IPS-18a (cell line): ENCODE measurements around the gene KNTC1.
"Not testable (repeated sequence)": the region's sequence is repeated elsewhere in the genome, so short reads cannot be mapped to it uniquely, and the experiment has no call there.

Source experiments
- H3K27ac ChIP-seq: one replicate; pipeline ENCODE4 v1.5.1; 2013; ENCODE audit warnings: low read length
- H3K27me3 ChIP-seq: one replicate; pipeline ENCODE4 v1.6.1; 2013; ENCODE audit warnings: mild to moderate bottlenecking, low read length; ENCODE audit not compliant: control insufficient read depth, insufficient read depth
- H3K36me3 ChIP-seq: one replicate; pipeline ENCODE4 v1.6.1; 2013; ENCODE audit warnings: low read depth, low read length; ENCODE audit not compliant: control insufficient read depth
- H3K4me1 ChIP-seq: one replicate; pipeline ENCODE4 v1.6.1; 2013; ENCODE audit warnings: low read depth, low read length; ENCODE audit not compliant: control insufficient read depth
- H3K4me3 ChIP-seq: one replicate; pipeline ENCODE4 v1.5.1; 2013; ENCODE audit warnings: low read length
- H3K9ac ChIP-seq: one replicate; pipeline ENCODE4 v1.6.1; 2013; ENCODE audit warnings: mild to moderate bottlenecking, low read length, moderate library complexity
- H3K9me3 ChIP-seq: one replicate; pipeline ENCODE4 v1.6.1; 2013; ENCODE audit warnings: low read depth, low read length; ENCODE audit not compliant: control insufficient read depth

The KNTC1 gene

GRCh38 chr12:122609732-122610131 lies 82.7 kb downstream of the KNTC1 start:
- H3K4me1 ChIP-seq, result no peaks in the 10 kb centered on the region
- no peak overlapping the region for H3K27ac ChIP-seq
- no peak overlapping the region for H3K9ac ChIP-seq
- H3K27me3 ChIP-seq, result no peaks in the 10 kb centered on the region
- peaks cover 83% of the 10 kb centered on the region for H3K36me3 ChIP-seq
- no peak overlapping the region for H3K4me3 ChIP-seq
- H3K9me3 ChIP-seq, result no peaks in the 10 kb centered on the region

- H3K27ac ChIP-seq, result no peak overlapping the region
- no peaks in the 10 kb centered on the region for H3K9me3 ChIP-seq
- no peak overlapping the region for H3K9ac ChIP-seq
- H3K4me1 ChIP-seq, result no peaks in the 10 kb centered on the region
- peaks cover 84% of the 10 kb centered on the region for H3K36me3 ChIP-seq
- no peaks in the 10 kb centered on the region for H3K27me3 ChIP-seq
- H3K4me3 ChIP-seq, result no peak overlapping the region
Measured at GRCh38 chr12:122610207-122610606, 83.2 kb downstream of the KNTC1 start.

GRCh38 chr12:122610911-122611310 lies 83.9 kb downstream of the KNTC1 start:
- H3K27ac ChIP-seq, result no peak overlapping the region
- H3K9ac ChIP-seq, result no peak overlapping the region
- no peaks in the 10 kb centered on the region for H3K4me1 ChIP-seq
- H3K27me3 ChIP-seq, result no peaks in the 10 kb centered on the region
- H3K4me3 ChIP-seq, result no peak overlapping the region
- peaks cover 82% of the 10 kb centered on the region for H3K36me3 ChIP-seq
- no peaks in the 10 kb centered on the region for H3K9me3 ChIP-seq

- Histone ChIP-seq H3K36me3 (peaks cover 72% of the 10 kb centered on the region), H3K4me3 (no peak overlapping the region), H3K9ac (no peak overlapping the region), H3K27me3 (no peaks in the 10 kb centered on the region), H3K27ac (no peak overlapping the region), H3K4me1 (no peaks in the 10 kb centered on the region), H3K9me3 (no peaks in the 10 kb centered on the region)
Measured at GRCh38 chr12:122614839-122615238, 87.8 kb downstream of the KNTC1 start.

GRCh38 chr12:122615780-122616179 lies 88.7 kb downstream of the KNTC1 start:
- Histone ChIP-seq H3K4me3 (no peak overlapping the region), H3K27ac (no peak overlapping the region), H3K9ac (no peak overlapping the region), H3K27me3 (no peaks in the 10 kb centered on the region), H3K4me1 (no peaks in the 10 kb centered on the region), H3K36me3 (peaks cover 72% of the 10 kb centered on the region), H3K9me3 (no peaks in the 10 kb centered on the region)

- no peak overlapping the region for H3K27ac ChIP-seq
- H3K4me1 ChIP-seq, result no peaks in the 10 kb centered on the region
- H3K9ac ChIP-seq, result no peak overlapping the region
- H3K36me3 ChIP-seq, result peaks cover 11% of the 10 kb centered on the region
- H3K9me3 ChIP-seq, result no peaks in the 10 kb centered on the region
- H3K4me3 ChIP-seq, result no peak overlapping the region
- H3K27me3 ChIP-seq, result no peaks in the 10 kb centered on the region
Measured at GRCh38 chr12:122635471-122635870, 108.4 kb downstream of the KNTC1 start.

- Histone ChIP-seq H3K9me3 (no peaks in the 10 kb centered on the region), H3K4me3 (no peak overlapping the region), H3K9ac (no peak overlapping the region), H3K27me3 (no peaks in the 10 kb centered on the region), H3K27ac (no peak overlapping the region), H3K4me1 (peaks cover 13% of the 10 kb centered on the region), H3K36me3 (no peaks in the 10 kb centered on the region)
Measured at GRCh38 chr12:122643207-122643805, 116.3 kb downstream of the KNTC1 start.

- no peaks in the 10 kb centered on the region for H3K27me3 ChIP-seq
- H3K27ac ChIP-seq, result no peak overlapping the region
- H3K4me1 ChIP-seq, result peaks cover 13% of the 10 kb centered on the region
- no peaks in the 10 kb centered on the region for H3K36me3 ChIP-seq
- H3K9me3 ChIP-seq, result no peaks in the 10 kb centered on the region
- no peak overlapping the region for H3K4me3 ChIP-seq
- no peak overlapping the region for H3K9ac ChIP-seq
Measured at GRCh38 chr12:122646517-122647217, 119.6 kb downstream of the KNTC1 start.

- H3K4me3 ChIP-seq, result no peak overlapping the region
- no peaks in the 10 kb centered on the region for H3K27me3 ChIP-seq
- H3K36me3 ChIP-seq, result no peaks in the 10 kb centered on the region
- H3K27ac ChIP-seq, result no peak overlapping the region
- H3K4me1 ChIP-seq, result no peaks in the 10 kb centered on the region
- no peaks in the 10 kb centered on the region for H3K9me3 ChIP-seq
- no peak overlapping the region for H3K9ac ChIP-seq
Measured at GRCh38 chr12:122651520-122652224, 124.6 kb downstream of the KNTC1 start.

- not testable (repeated sequence) for H3K27ac ChIP-seq, H3K4me1 ChIP-seq, H3K4me3 ChIP-seq, H3K27me3 ChIP-seq, H3K9ac ChIP-seq, H3K36me3 ChIP-seq, H3K9me3 ChIP-seq
Measured at GRCh38 chr12:122653291-122653690, 126.2 kb downstream of the KNTC1 start.

- Histone ChIP-seq H3K9ac (no peak overlapping the region), H3K9me3 (no peaks in the 10 kb centered on the region), H3K36me3 (no peaks in the 10 kb centered on the region), H3K27ac (no peak overlapping the region), H3K4me1 (no peaks in the 10 kb centered on the region), H3K27me3 (no peaks in the 10 kb centered on the region), H3K4me3 (no peak overlapping the region)
Measured at GRCh38 chr12:122656298-122656697, 129.2 kb downstream of the KNTC1 start.
